ENCODE results near the gene SPEG. TPM values are rescaled to one million over a fixed set of nuclear protein-coding genes. Genes with fewer than 3 reads are reported as not detected.
A peak's percentile ranks its signal among the peaks of the same experiment; 100 is the strongest.

The SPEG gene
- total and polyA plus RNA-seq, 2 of the 8 experiments (the other 6 are each of a cell fraction or from before 2014, with no cell fraction given) = 19.9 to 32.0 TPM

- Histone ChIP-seq H4K91ac (replicated peaks; ENCODE audit: insufficient read length, low read length) (no peak within 1 kb of the TSS), H3K23ac (ENCODE audit: insufficient read length) (no peak within 1 kb of the TSS), H3K27me3 (replicated peaks in 1 of 4; ENCODE audit: control insufficient read depth in 3 of 4, extremely low read depth in 1 of 4, insufficient read depth in 3 of 4, low read length in 3 of 4) (peaks cover 0 to 4% (median 0%) of the 10 kb centered on the region in 4 experiments; a peak in 2 of 7 replicates), H3K4ac (replicated peaks; ENCODE audit: insufficient read length, low read depth, low read length) (no peak within 1 kb of the TSS), H2BK12ac (ENCODE audit: low read depth, low read length) (no peak within 1 kb of the TSS), H3K23me2 (ENCODE audit: low read depth, low read length) (peaks cover 14% of the 10 kb centered on the region; the same call in 1 of the 2 replicates), H2AK5ac (ENCODE audit: low read depth, low read length) (no peak within 1 kb of the TSS), H2BK20ac (ENCODE audit: low read length) (no peak within 1 kb of the TSS), H3K9me3 (ENCODE audit: insufficient read depth in 2 of 2, low read depth in 1 of 2, low read length in 1 of 2) (no peaks in the 10 kb centered on the region), H3K4me1 (replicated peaks in 1 of 4; ENCODE audit: control insufficient read depth in 3 of 4, insufficient read depth in 4 of 4, low read length in 3 of 4) (peaks cover 2 to 13% (median 7%) of the 10 kb centered on the region in 4 experiments; a peak in 6 of 7 replicates), H3K4me2 (ENCODE audit: insufficient read depth in 1 of 2, low read depth in 2 of 2, low read length in 2 of 2) (peak within 1 kb of the TSS; percentile 62 to 90), H2BK15ac (ENCODE audit: low read length) (no peak within 1 kb of the TSS), H3K14ac (ENCODE audit: insufficient read length) (no peak within 1 kb of the TSS), H2BK5ac (ENCODE audit: low read depth, low read length) (peak within 1 kb of the TSS; percentile 85; the same call in 1 of the 2 replicates), H3K79me1 (ENCODE audit: low read depth, low read length) (peaks cover 4% of the 10 kb centered on the region; the same call in 1 of the 2 replicates), H3K56ac (replicated peaks; ENCODE audit: insufficient read length, low read depth, low read length) (peak within 1 kb of the TSS; percentile 84), H4K5ac (ENCODE audit: insufficient read length, low read depth, low read length) (no peak within 1 kb of the TSS), H3K9ac (replicated peaks in 1 of 4; ENCODE audit: extremely low read depth in 1 of 4, low read depth in 3 of 4, low read length in 3 of 4) (peak within 1 kb of the TSS; percentile 52 to 78 (median 70)), H3K4me3 (ENCODE audit: extremely low read depth in 1 of 4, insufficient read depth in 2 of 4, low read depth in 3 of 4, low read length in 4 of 4) (peak within 1 kb of the TSS; percentile 73 to 90 (median 80)), H3K18ac (ENCODE audit: extremely low read depth, low read length) (peak within 1 kb of the TSS; percentile 48; the same call in 1 of the 2 replicates), H2AFZ (ENCODE audit: low read length) (no peak within 1 kb of the TSS), H3K79me2 (ENCODE audit: control insufficient read depth in 1 of 2, insufficient read depth in 2 of 2, low read length in 2 of 2) (peaks cover 0 to 6% of the 10 kb centered on the region in 2 experiments; a peak in 1 of 4 replicates), H3K27ac (ENCODE audit: low read depth, low read length) (peak within 1 kb of the TSS; percentile 19; the same call in 1 of the 2 replicates), H3K36me3 (ENCODE audit: control insufficient read depth in 2 of 4, insufficient read depth in 4 of 4, low read length in 3 of 4) (peaks cover 4 to 22% (median 12%) of the 10 kb centered on the region in 4 experiments; a peak in 6 of 8 replicates), H4K8ac (ENCODE audit: extremely low read depth, insufficient read depth, low read length) (peak within 1 kb of the TSS; percentile 73), H4K20me1 (replicated peaks in 1 of 2; ENCODE audit: control insufficient read depth in 1 of 2, insufficient read depth in 2 of 2, low read length in 2 of 2) (peaks cover 14 to 23% of the 10 kb centered on the region in 2 experiments), H2BK120ac (replicated peaks; ENCODE audit: low read depth, low read length) (no peak within 1 kb of the TSS)
- DNase-seq (ENCODE audit: low read depth in 1 of 2, low spot score in 2 of 2) = peak; percentile 98
- POLR2A ChIA-PET (ENCODE audit: partially characterized antibody) = interaction anchor here (0.6 to 3.3 kb wide), 17 partner anchors 10 to 110 kb away, joined by 3 to 44 read pairs (median 4); partner anchors contain the start of genes GMPPA, INHA, OBSL1 and STK11IP
- FAIRE-seq = peak; percentile 36
- CTCF ChIA-PET (ENCODE audit: partially characterized antibody) = interaction anchor here (0.8 to 113.1 kb wide), 17 partner anchors 14 to 146 kb away, joined by 3 to 7248 read pairs (median 7); partner anchors contain the start of genes DES, GMPPA, INHA and OBSL1
- WGBS, 2 experiments (ENCODE audit: extremely low coverage in 1 of 2, insufficient coverage in 1 of 2, insufficient read length in 1 of 2, insufficient replicate concordance in 2 of 2, low coverage in 1 of 2, low lambda C conversion rate in 2 of 2, missing lambda C conversion rate in 1 of 2) = 1% methylated on average over 55 of the region's 75 CpGs; no CpG with 5 or more reads in 1 of the 2 experiments
- TF ChIP-seq SP1 (IDR thresholded peaks at IDR 0.05; ENCODE audit: low read depth, low read length) (peak; percentile 74; the same call in 1 of the 2 replicates), CEBPB (IDR thresholded peaks at IDR 0.05; ENCODE audit: low read depth, low read length) (no peak), CTCF (IDR thresholded peaks at IDR 0.05; ENCODE audit: control extremely low read depth in 1 of 3, insufficient read depth in 1 of 3, low read depth in 1 of 3, low read length in 3 of 3) (no peak), POLR2A (IDR thresholded peaks at IDR 0.05; ENCODE audit: control extremely low read depth in 1 of 2, low read depth in 2 of 2, low read length in 2 of 2) (peak in 1 of 2 experiments; percentile 60; a peak in 2 of 3 replicates), KDM1A (IDR thresholded peaks at IDR 0.05; ENCODE audit: borderline replicate concordance, low read length) (no peak), NANOG (IDR thresholded peaks at IDR 0.05; ENCODE audit: insufficient read depth, low read depth, low read length, poor library complexity, severe bottlenecking) (peak; percentile 12), GTF2F1 (IDR thresholded peaks at IDR 0.05; ENCODE audit: borderline replicate concordance, low read depth, low read length) (no peak), EGR1 (IDR thresholded peaks at IDR 0.05; ENCODE audit: borderline replicate concordance, low read depth, low read length) (peak; percentile 77), CREB1 (IDR thresholded peaks at IDR 0.05) (peak; percentile 99)
Measured at GRCh38 chr2:219543596-219544358, 109.1 kb downstream of the SPEG start, which contains the start of the genes CHPF and TMEM198. TSS of gene CHPF (minus strand) at chr2:219543809. CDS start at chr2:219543538, 271 bp downstream. TSS of gene TMEM198 (plus strand) at chr2:219544028. CDS start at chr2:219544728, 700 bp downstream.
